Activated CD4-positive, alpha-beta T cell treated with anti-CD3 and anti-CD28 coated beads for 1 hour (primary cell): ENCODE data around the gene N4BP3.

Experiments used
- DNase-seq: peaks from one replicate; pipeline ENCODE4 v3.0.0-alpha.2; 2020

N4BP3 gene

DNA sequence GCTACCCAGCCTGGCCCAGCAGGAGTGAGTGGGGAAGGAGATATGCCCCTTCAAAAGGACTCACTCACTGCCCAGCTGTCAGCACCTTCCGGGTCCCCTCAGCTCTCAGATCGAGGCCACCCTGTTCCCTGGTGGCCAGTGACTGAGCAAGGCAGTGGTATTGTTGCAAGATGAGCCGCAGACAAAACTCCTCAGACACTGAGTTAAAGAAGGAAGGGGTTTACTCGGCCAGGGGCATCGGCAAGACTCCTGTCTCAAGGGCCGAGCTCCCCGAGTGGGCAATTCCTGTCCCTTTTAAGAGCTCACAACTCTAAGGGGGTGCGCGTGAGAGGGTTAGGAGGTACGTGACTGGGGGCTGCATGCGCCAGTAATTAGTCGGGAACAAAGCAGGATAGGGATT is 9.7 kb upstream of the N4BP3 start:
- no peak for DNase-seq

DNA sequence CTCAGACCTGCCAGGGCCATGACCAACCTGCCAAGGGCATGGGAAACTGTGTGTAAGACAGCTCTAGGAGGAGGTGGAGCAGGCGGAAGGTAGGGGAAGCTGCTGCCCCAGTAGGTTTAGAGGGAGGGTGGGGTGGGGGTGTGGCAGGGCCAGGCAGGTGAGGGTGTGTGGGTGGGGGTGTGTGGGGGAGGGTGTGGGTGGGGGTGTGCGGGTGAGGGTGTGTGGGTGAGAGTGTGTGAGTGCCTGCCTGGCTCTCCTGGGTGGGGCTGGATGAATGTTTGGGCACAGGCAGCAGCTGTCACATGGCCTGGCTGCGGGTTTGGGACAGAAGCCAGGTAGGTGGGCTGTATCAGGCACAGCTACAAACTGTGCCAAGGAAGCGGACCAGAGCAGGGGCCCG is 8.8 kb upstream of the N4BP3 start:
- DNase-seq = no peak

DNA sequence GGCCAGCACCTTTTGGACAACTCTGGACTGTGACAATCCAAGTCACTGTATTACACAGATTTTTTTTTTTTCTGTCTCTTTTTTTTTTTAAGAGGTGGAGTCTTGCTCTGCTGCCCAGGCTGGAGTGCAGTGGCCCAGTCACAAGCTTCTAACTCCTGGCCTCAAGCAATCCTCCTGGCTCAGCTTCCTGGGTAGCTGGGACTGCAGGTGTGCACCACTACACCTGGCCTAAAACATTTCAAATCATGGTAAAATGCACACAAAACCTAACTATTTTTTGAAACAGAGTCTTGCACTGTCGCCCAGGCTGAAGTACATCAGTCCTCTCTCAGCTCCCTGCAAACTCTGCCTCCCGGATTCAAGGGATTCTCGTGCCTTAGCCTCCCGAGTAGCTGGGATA is 7.2 kb upstream of the N4BP3 start:
- no peak for DNase-seq

GRCh38 chr5:178106556-178107239 is 6.6 kb upstream of the N4BP3 start:
- DNase-seq = no peak

DNA sequence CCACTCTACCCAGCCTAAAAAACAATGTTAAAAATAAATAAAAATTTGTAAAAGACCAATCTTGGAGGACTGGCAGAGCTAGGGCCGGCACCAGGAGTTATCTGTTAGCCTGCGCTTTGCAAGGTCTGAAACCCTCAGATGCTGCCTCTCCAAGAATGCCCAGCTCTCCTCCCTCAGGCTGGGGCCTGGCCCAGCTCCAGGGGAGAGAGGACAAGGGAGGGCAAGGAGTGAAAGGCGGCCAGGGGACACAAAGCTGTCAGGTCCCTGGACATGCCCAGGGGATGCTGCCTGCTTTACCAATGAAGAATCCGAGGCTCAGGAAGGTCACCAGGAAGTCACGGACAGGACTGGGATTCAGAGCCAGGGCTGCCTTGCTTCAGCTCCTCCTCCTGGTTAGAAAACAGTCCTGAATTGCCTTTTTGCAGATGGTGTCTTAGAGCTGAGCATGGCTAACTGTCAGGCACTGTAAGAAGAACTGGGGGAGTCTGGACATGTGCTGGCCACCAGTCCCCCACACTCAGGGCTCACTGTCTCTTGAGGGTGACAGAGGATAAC is 5.5 kb upstream of the N4BP3 start:
- no peak for DNase-seq

- DNase-seq = no peak
Observed at GRCh38 chr5:178108446-178108845, 4.9 kb upstream of the N4BP3 start.

- DNase-seq = no peak
Observed at GRCh38 chr5:178108966-178109365, 4.4 kb upstream of the N4BP3 start.

DNA sequence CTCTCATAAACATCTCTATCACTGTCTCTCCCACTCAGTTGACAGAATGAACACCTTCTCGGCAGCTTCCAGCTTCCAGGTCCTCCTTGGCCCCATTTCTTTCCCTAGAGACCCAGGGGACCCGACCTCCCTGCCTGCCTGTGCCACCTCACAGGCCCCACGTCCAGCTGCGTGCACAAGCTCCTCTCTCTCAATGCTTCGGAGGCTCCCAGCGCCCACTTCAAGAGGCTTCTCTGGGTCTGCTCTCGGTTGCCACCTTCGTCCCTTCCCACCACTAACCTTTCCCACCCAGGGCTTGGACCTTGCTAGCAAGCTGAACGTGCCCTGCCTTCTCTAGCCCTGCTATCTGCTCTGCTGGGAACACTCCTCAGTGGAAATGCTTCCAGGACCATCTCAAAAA is 2.8 kb upstream of the N4BP3 start:
- DNase-seq = no peak

- no peak for DNase-seq
Observed at GRCh38 chr5:178111925-178112324, 1.4 kb upstream of the N4BP3 start.

DNA sequence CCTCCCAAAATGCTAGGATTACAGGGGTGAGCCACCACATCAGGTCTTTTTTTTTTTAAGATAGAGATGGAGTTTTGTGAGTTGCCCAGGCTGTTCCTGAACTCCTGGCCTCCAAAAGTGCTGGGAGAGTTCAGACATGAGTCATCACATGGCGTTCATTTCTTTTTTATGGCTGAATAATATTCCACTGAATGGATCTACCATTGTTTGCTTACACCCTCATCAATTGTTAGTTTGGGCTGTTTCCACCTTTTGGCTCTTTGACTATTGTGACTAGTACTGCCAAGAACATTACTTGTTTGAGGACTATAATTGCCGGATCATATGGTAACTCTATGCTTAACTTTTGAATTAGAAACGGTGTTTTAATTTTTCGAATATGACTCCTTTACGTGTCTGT is 787 bp upstream of the N4BP3 start:
- no peak for DNase-seq

DNA sequence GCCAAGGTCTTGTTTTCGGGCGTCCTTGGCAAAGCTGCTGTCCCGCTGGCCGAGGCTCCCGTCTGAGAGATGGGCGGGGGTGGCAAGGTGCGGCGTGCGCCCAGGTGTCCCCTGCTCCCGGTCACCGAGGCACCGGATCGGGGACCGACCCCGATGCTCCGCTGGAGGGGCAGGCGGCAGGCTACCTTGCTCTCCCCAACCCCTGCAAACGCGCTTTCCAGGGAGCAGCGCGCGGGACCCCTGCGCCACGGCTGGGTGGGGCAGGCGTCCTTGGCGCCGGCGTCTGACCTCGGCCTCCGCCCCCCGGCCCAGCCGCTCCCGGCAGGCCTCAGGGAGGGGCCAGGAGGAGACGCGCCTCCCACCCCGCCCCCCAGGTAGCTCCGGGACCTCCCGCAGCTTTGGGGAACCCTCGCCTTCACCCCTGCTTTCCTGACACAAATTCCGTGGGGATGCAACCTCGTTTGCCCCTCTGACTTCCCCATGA is 551 bp downstream of the N4BP3 start:
- DNase-seq = no peak

DNA sequence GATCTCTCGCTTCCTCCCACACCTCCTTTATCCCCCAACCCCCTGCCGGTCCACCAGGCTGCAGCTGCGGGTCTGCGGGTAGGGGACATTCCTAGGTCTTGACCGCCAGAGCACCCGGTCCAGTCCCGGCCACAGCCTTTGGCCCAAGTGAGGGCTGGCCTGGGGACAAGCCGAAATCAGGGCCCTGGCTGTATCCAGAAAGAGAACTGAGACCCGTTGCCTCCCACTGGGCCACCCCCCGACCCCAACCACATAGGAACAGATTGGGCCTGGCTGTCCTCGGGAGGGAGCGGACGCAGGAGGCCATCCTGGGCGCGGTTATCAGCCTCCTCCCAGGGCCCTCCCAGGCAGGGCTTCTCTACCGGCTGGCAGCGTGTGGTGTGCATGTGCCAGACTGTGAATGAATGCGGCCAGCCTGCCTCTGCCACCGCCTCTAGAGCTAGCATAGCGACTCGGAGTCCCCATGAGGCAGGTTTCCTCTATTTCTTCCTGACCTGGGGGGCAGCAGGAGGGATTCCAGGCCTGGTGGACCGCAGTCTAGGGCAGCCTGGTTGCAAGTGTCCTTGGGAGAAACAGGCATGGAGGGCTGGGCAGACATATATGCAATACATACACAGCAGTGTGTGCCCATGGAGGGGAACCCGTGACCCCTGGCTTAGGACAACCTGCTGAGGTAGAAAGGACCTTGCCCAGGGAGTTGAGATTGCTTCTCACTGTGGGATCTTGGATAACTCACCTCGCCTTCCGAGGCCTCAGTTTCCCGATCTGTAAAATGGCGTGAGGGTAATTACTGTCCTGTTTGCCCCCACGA is 1.2 kb downstream of the N4BP3 start:
- DNase-seq = no peak

DNA sequence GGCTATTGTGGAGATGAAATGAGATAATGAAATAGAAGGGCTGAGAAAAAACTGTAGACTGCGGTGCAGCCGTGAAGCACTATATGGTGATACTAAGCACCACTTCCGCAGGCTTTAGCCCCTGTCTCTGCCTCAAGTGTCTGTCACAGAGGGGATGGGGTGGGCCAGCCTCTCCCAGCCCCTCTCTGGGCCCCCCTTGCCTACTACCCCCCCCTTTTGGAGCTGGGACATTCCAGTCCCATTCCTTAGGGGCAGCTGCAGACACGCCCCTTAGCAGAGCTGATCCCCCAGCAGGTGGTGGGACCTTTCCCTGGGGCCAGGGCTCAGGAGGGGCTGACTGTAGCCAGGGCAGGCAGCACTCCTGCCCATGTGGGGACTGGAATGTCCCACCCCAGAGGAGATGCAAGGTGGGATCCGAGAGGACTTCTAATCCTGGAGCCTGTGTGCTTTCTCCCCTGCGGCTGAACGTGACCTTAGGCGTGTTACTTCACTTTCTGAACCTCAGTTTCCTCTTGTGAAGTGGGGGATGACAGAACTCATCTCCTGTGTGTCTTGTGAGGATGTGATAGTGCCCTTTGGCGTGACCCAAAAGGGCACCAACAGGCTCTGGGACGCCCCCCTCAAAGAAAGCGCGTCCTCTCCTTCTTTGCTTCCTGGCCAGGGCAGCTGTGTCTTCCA is 1.9 kb downstream of the N4BP3 start:
- DNase-seq = no peak

GRCh38 chr5:178115814-178116142 is 2.4 kb downstream of the N4BP3 start:
- DNase-seq = no peak

GRCh38 chr5:178116143-178116885 is 3.0 kb downstream of the N4BP3 start:
- DNase-seq = peak; percentile 30

GRCh38 chr5:178117923-178118701 is 4.8 kb downstream of the N4BP3 start:
- DNase-seq = no peak

DNA sequence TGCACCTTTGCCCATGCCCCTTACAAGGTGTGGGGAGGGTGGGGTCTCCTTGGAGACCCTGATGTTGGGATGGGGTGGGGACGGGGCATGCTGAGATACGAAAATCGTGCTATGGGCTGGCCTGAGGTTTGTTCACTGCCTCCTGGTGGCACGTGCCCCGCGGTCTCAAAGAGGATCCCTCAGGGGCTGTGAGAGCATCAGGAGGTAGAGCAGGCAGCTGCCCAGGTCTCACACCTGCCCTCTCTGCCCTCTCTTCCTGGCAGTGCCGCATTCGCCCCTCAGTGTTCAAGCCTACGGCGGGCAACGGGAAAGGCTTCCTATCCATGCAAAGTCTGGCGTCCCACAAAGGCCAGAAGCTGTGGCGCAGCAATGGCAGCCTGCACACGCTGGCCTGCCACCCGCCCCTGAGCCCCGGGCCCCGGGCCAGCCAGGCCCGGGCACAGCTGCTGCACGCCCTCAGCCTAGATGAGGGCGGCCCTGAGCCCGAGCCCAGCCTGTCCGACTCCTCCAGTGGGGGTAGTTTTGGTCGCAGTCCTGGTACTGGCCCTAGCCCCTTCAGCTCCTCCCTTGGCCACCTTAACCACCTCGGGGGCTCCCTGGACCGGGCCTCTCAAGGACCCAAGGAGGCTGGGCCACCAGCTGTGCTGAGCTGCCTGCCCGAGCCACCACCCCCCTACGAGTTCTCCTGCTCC is 6.7 kb downstream of the N4BP3 start:
- DNase-seq = no peak

DNA sequence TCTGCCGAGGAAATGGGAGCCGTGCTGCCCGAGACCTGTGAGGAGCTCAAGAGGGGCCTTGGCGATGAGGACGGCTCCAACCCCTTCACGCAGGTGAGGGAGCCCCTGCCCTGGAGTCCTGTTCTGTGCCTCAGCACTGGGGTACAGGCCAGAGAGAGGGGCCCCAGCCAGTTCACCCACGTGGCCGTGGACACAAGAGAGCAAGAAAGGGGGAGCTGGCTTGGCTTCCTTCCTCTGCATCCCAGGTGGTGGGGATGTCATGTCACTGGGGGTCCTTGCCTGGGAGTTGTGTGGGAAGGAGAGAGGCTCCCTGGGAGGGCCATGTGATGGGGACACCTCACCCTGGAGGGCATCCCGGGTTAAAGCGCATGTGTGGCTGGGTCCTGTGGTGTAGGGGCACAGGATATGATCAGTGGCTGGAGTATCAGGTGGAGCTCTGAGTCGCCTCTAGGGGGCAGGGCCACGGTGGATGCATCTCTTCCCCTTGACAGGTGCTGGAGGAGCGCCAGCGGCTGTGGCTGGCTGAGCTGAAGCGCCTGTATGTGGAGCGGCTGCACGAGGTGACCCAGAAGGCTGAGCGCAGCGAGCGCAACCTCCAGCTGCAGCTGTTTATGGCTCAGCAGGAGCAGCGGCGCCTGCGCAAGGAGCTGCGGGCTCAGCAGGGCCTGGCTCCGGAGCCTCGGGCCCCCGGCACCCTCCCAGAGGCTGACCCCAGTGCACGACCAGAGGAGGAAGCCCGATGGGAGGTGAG is 7.5 kb downstream of the N4BP3 start:
- peak; percentile 78 for DNase-seq

GRCh38 chr5:178121391-178122276 is 8.3 kb downstream of the N4BP3 start:
- DNase-seq = no peak

DNA sequence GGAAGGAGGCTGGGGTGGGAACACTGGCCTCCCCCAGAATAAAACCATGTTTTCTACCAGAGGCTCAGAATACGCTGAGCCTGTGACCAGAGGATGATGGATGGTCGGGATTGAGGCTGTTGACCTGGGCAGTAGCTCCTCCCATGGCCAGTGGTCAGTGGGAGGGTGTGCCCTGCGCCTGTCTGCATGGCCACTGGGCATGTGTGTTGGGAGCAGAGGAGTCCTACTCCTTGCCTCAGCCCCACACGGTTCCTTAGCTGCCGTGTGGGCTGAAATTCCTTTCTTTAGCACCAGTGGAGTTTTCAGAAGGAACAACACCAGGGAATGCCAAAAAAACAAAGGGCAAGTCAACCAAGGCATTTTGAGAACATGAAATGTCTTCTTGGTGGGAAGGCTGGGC is 9.0 kb downstream of the N4BP3 start:
- DNase-seq = no peak
